Superior temporal gyrus (tissue), 1 donor: ENCODE measurements around the gene ESD.
"Not testable (repeated sequence)": the region's sequence is repeated elsewhere in the genome, so short reads cannot be mapped to it uniquely, and the experiment has no call there.

Experiments used
- DNase-seq: peaks from one replicate; pipeline ENCODE4 v3.0.0-alpha.2; 2016; ENCODE audit errors: extremely low spot score

The ESD gene

GRCh38 chr13:46796515-46797474, at the start of gene ESD:
Gene ESD, minus strand, starts transcription at chr13:46797161. Its CDS starts 5,748 bp downstream, at chr13:46791413.
- peak; percentile 82 for DNase-seq

- DNase-seq = no peak
Measured at GRCh38 chr13:46846726-46847125, 49.8 kb upstream of the ESD start.

- DNase-seq = no peak
Measured at GRCh38 chr13:46845146-46845545, 48.2 kb upstream of the ESD start.

GRCh38 chr13:46844431-46844830, 47.5 kb upstream of the ESD start:
- DNase-seq = no peak

- no peak for DNase-seq
Measured at GRCh38 chr13:46839399-46839798, 42.4 kb upstream of the ESD start.

- no peak for DNase-seq
Measured at GRCh38 chr13:46834657-46835056, 37.7 kb upstream of the ESD start.

- DNase-seq = peak; percentile 88
Measured at GRCh38 chr13:46831588-46832194, 34.7 kb upstream of the ESD start.

- DNase-seq = no peak
Measured at GRCh38 chr13:46830405-46831005, 33.5 kb upstream of the ESD start.

GRCh38 chr13:46822551-46822950, 25.6 kb upstream of the ESD start:
- no peak for DNase-seq

- no peak for DNase-seq
Measured at GRCh38 chr13:46817838-46818476, 21.0 kb upstream of the ESD start.

GRCh38 chr13:46817095-46817494, 20.1 kb upstream of the ESD start:
- no peak for DNase-seq

GRCh38 chr13:46816371-46816770, 19.4 kb upstream of the ESD start:
- no peak for DNase-seq

- DNase-seq = no peak
Measured at GRCh38 chr13:46812301-46812797, 15.4 kb upstream of the ESD start.

GRCh38 chr13:46810440-46810839, 13.5 kb upstream of the ESD start:
- no peak for DNase-seq

GRCh38 chr13:46804921-46805320, 8.0 kb upstream of the ESD start:
- not testable (repeated sequence) for DNase-seq

- no peak for DNase-seq
Measured at GRCh38 chr13:46804391-46804815, 7.4 kb upstream of the ESD start.

GRCh38 chr13:46803586-46803985, 6.6 kb upstream of the ESD start:
- DNase-seq = no peak

- DNase-seq = no peak
Measured at GRCh38 chr13:46801858-46802257, 4.9 kb upstream of the ESD start.

- no peak for DNase-seq
Measured at GRCh38 chr13:46799139-46799538, 2.2 kb upstream of the ESD start.

- DNase-seq = no peak
Measured at GRCh38 chr13:46797501-46798237, 708 bp upstream of the ESD start.

- no peak for DNase-seq
Measured at GRCh38 chr13:46796129-46796514, 839 bp downstream of the ESD start.
